ENCODE results near the gene STIL. TPM values are rescaled to one million over a fixed set of nuclear protein-coding genes. Genes with fewer than 3 reads are reported as not detected.

Gene STIL
- total and polyA plus RNA-seq, 4 donors, result 0.85 to 5.9 (median 1.4) TPM

GRCh38 chr1:47226839-47227215 is 87.1 kb downstream of the STIL start:
- H3K27me3 ChIP-seq (ENCODE audit: control insufficient read depth in 3 of 3, insufficient read depth in 3 of 3, low read length in 2 of 3), result peaks cover 4 to 96% (median 90%) of the 10 kb centered on the region in 3 donors
- no peak overlapping the region for H3K9ac ChIP-seq (ENCODE audit: insufficient read depth in 1 of 2, low read length in 2 of 2)
- no peak for DNase-seq
- no peaks in the 10 kb centered on the region for H3K36me3 ChIP-seq (ENCODE audit: control insufficient read depth in 4 of 4, insufficient read depth in 4 of 4, low read length in 4 of 4)
- TF ChIP-seq CTCF (IDR thresholded peaks at IDR 0.05; ENCODE audit: control extremely low read depth, extremely low read depth), result no peak
- no peak for ATAC-seq (ENCODE audit: insufficient read depth, low FRiP score)
- 59 to 72% methylated on average over 4 of the region's 4 CpGs for WGBS, 2 donors
- H3K4me1 ChIP-seq (ENCODE audit: control insufficient read depth in 5 of 5, insufficient read depth in 5 of 5, low read length in 5 of 5), result peaks cover 0 to 24% (median 3%) of the 10 kb centered on the region in 5 donors
- H3K4me3 ChIP-seq, result no peak overlapping the region
- H3K9me3 ChIP-seq (ENCODE audit: control insufficient read depth in 4 of 4, insufficient read depth in 3 of 4, low read length in 3 of 4), result peaks cover 0 to 5% (median 0%) of the 10 kb centered on the region in 4 donors
- H3K27ac ChIP-seq (ENCODE audit: low read depth in 1 of 2, low read length in 1 of 2), result peak overlapping the region in 1 of 2 donors; percentile 46

GRCh38 chr1:47226121-47226838 is 87.7 kb downstream of the STIL start:
- Histone ChIP-seq H3K9ac (ENCODE audit: insufficient read depth in 1 of 2, low read length in 2 of 2) (no peak overlapping the region), H3K36me3 (ENCODE audit: control insufficient read depth in 4 of 4, insufficient read depth in 4 of 4, low read length in 4 of 4) (no peaks in the 10 kb centered on the region), H3K27me3 (ENCODE audit: control insufficient read depth in 3 of 3, insufficient read depth in 3 of 3, low read length in 2 of 3) (peaks cover 4 to 94% (median 85%) of the 10 kb centered on the region in 3 donors), H3K4me3 (no peak overlapping the region), H3K27ac (ENCODE audit: low read depth in 1 of 2, low read length in 1 of 2) (peak overlapping the region in 1 of 2 donors; percentile 46), H3K4me1 (ENCODE audit: control insufficient read depth in 5 of 5, insufficient read depth in 5 of 5, low read length in 5 of 5) (peaks cover 0 to 19% (median 3%) of the 10 kb centered on the region in 5 donors), H3K9me3 (ENCODE audit: control insufficient read depth in 4 of 4, insufficient read depth in 3 of 4, low read length in 3 of 4) (peaks cover 0 to 1% (median 0%) of the 10 kb centered on the region in 4 donors)
- ATAC-seq (ENCODE audit: insufficient read depth, low FRiP score) (no peak), DNase-seq (no peak)
- no peak for TF ChIP-seq CTCF (IDR thresholded peaks at IDR 0.05; ENCODE audit: control extremely low read depth, extremely low read depth)
- WGBS, 2 donors, result 24 to 33% methylated on average over 19 of the region's 19 CpGs

GRCh38 chr1:47225430-47226100 is 88.4 kb downstream of the STIL start:
- H3K9me3 ChIP-seq (ENCODE audit: control insufficient read depth in 4 of 4, insufficient read depth in 3 of 4, low read length in 3 of 4), result no peaks in the 10 kb centered on the region
- ATAC-seq (ENCODE audit: insufficient read depth, low FRiP score) (no peak), DNase-seq (peak in 2 of 3 donors; percentile 28 to 37)
- peaks cover 4 to 88% (median 80%) of the 10 kb centered on the region in 3 donors for H3K27me3 ChIP-seq (ENCODE audit: control insufficient read depth in 3 of 3, insufficient read depth in 3 of 3, low read length in 2 of 3)
- no peak for TF ChIP-seq CTCF (IDR thresholded peaks at IDR 0.05; ENCODE audit: control extremely low read depth, extremely low read depth)
- H3K9ac ChIP-seq (ENCODE audit: insufficient read depth in 1 of 2, low read length in 2 of 2), result no peak overlapping the region
- H3K4me1 ChIP-seq (ENCODE audit: control insufficient read depth in 5 of 5, insufficient read depth in 5 of 5, low read length in 5 of 5), result peaks cover 0 to 18% (median 3%) of the 10 kb centered on the region in 5 donors
- H3K36me3 ChIP-seq (ENCODE audit: control insufficient read depth in 4 of 4, insufficient read depth in 4 of 4, low read length in 4 of 4), result no peaks in the 10 kb centered on the region
- WGBS, 2 donors, result 0 to 2% methylated on average over 40 to 79 of the region's 79 CpGs
- H3K4me3 ChIP-seq, result no peak overlapping the region
- peak overlapping the region in 1 of 2 donors; percentile 70 for H3K27ac ChIP-seq (ENCODE audit: low read depth in 1 of 2, low read length in 1 of 2)

Measured in lung (tissue), 12 donors.